HepG2 (cell line): ENCODE data around the gene ADARB2. TPM values are rescaled to one million over a fixed set of nuclear protein-coding genes. Genes with fewer than 3 reads are reported as not detected.

Experiments used
- ATAC-seq: fragments of 200-7000 bp; cut with Tn5 transposase; 3 replicates; pipeline ENCODE4 v1.9.1; 2020; ENCODE audit warnings: mild to moderate bottlenecking, moderate library complexity
- BruUV-seq: library from RNA; stranded (reverse); fragments of 400-500 nt; replicated peaks from 2 replicates; lab custom pipeline; 2021; lab: Mats Ljungman, UMichigan
- CTCF ChIA-PET: fragments of 300-600 bp; formaldehyde crosslinking; extraction: SDS; loops from one replicate; lab custom pipeline; 2021; ENCODE audit warnings: low total read pairs, inconsistent platforms, low intra/inter-chr PET ratio; lab: Yijun Ruan, JAX
- POLR2A ChIA-PET: fragments of 350-600 bp; sonication (Branson Sonifier 250); formaldehyde crosslinking; loops from one replicate; lab custom pipeline; 2020; ENCODE audit warnings: antibody characterized with exemption, inconsistent platforms; lab: Yijun Ruan, JAX
- DNase-seq: peaks from one replicate; pipeline ENCODE4 v3.0.0-alpha.2; 2015; ENCODE audit warnings: low spot score
- FAIRE-seq: peaks from 3 replicates; lab custom pipeline; 2011; peaks lifted over from hg19 to GRCh38; lab: Jason Lieb, UNC
- H2AFZ ChIP-seq: one replicate; pipeline ENCODE4 v1.6.1; 2011; ENCODE audit warnings: low read length, inconsistent platforms
- H3K27ac ChIP-seq: fragments of 300-600 bp; 3 replicates; pipeline ENCODE4 v1.8.0; 2011; ENCODE audit warnings: mixed run types, mild to moderate bottlenecking, mixed read lengths, low read length, inconsistent platforms; ENCODE audit not compliant: insufficient read depth; ENCODE audit errors: extremely low read length
- H3K27me3 ChIP-seq, 2 experiments: fragments of 200-600 bp in 1 of 2; 2 replicates in 1 of 2; 3 replicates in 1 of 2; pipeline versions ENCODE4 v1.6.0 to v1.8.0; 2011; ENCODE audit warnings: low read length in 2 of 2, mild to moderate bottlenecking in 2 of 2, moderate library complexity in 2 of 2, inconsistent platforms in 1 of 2; ENCODE audit not compliant: insufficient read depth in 2 of 2, control insufficient read depth in 1 of 2
- H3K36me3 ChIP-seq, 2 experiments: fragments of 200-600 bp in 1 of 2; replicated peaks in 1 of 2; 2 replicates in 1 of 2; 3 replicates in 1 of 2; pipeline versions ENCODE4 v1.5.1 to v1.8.0; 2011; ENCODE audit warnings: low read length in 2 of 2, inconsistent platforms in 1 of 2; ENCODE audit not compliant: insufficient read depth in 2 of 2, control insufficient read depth in 1 of 2
- H3K4me1 ChIP-seq: 2 replicates; pipeline ENCODE4 v1.5.1; 2012; ENCODE audit warnings: low read length, inconsistent platforms; ENCODE audit not compliant: insufficient read depth
- H3K4me2 ChIP-seq: 2 replicates; pipeline ENCODE4 v1.6.0; 2011; ENCODE audit warnings: low read depth, low read length, inconsistent platforms
- H3K4me3 ChIP-seq, 3 experiments: fragments of 200-600 bp in 1 of 3; sonication (generic), shearing (Covaris generic) in 1 of 3; replicated peaks in 1 of 3; 2 replicates each; pipeline ENCODE4 v1.5.1; 2011 to 2016; ENCODE audit warnings: low read length in 3 of 3, inconsistent platforms in 2 of 3, low read depth in 2 of 3, mild to moderate bottlenecking in 2 of 3, control low read depth in 1 of 3, mixed read lengths in 1 of 3; ENCODE audit not compliant: insufficient read depth in 1 of 3
- H3K79me2 ChIP-seq: one replicate; pipeline ENCODE4 v1.6.1; 2011; ENCODE audit warnings: low read length, inconsistent platforms; ENCODE audit not compliant: insufficient read depth
- H3K9ac ChIP-seq: 2 replicates; pipeline ENCODE4 v1.6.0; 2011; ENCODE audit warnings: mild to moderate bottlenecking, low read depth, low read length, inconsistent platforms; ENCODE audit not compliant: insufficient read depth
- H3K9me3 ChIP-seq: 2 replicates; pipeline ENCODE4 v1.5.1; 2012; ENCODE audit warnings: mild to moderate bottlenecking, low read length
- H4K20me1 ChIP-seq: 2 replicates; pipeline ENCODE4 v1.6.0; 2011; ENCODE audit warnings: inconsistent platforms, mild to moderate bottlenecking, low read length, moderate library complexity; ENCODE audit not compliant: insufficient read depth
- ATF7-NPFF ChIP-seq: sonication (generic); formaldehyde crosslinking; IDR thresholded peaks from 2 replicates; pipeline ENCODE4 v1.8.1; 2023; ENCODE audit warnings: mild to moderate bottlenecking, low read depth, missing genetic modification reagents, moderate library complexity
- CENPX ChIP-seq: sonication (generic); formaldehyde crosslinking; IDR thresholded peaks from 2 replicates; pipeline ENCODE4 v1.9.0; 2021; ENCODE audit warnings: mild to moderate bottlenecking, missing genetic modification reagents, moderate library complexity
- FIP1L1 ChIP-seq: fragments of 200-400 bp; formaldehyde crosslinking; IDR thresholded peaks from 2 replicates; pipeline ENCODE4 v1.6.1; 2018; ENCODE audit warnings: low read depth, mild to moderate bottlenecking, low read length, moderate library complexity, borderline replicate concordance; ENCODE audit not compliant: insufficient read depth
- GTF2F1 ChIP-seq: fragments of 150-350 bp; IDR thresholded peaks from 2 replicates; pipeline ENCODE4 v1.6.1; 2014; ENCODE audit warnings: low read length
- JARID2 ChIP-seq: sonication (generic); formaldehyde crosslinking; IDR thresholded peaks from 2 replicates; pipeline ENCODE4 v1.8.1; 2023; ENCODE audit warnings: missing genetic modification reagents, inconsistent platforms; ENCODE audit not compliant: insufficient replicate concordance
- POLR2AphosphoS2 ChIP-seq: IDR thresholded peaks from 2 replicates; pipeline ENCODE4 v1.6.1; 2011; ENCODE audit warnings: low read depth, low read length, improper control_type of control experiment
- ZC3H13 ChIP-seq: sonication (generic); formaldehyde crosslinking; IDR thresholded peaks from 2 replicates; pipeline ENCODE4 v1.8.1; 2023; ENCODE audit warnings: mild to moderate bottlenecking, missing genetic modification reagents, moderate library complexity
- ZFP62 ChIP-seq: sonication (generic); formaldehyde crosslinking; IDR thresholded peaks from 2 replicates; pipeline ENCODE4 v1.4.0; 2020; ENCODE audit warnings: missing genetic modification reagents
- ZNF280D ChIP-seq: sonication (generic); formaldehyde crosslinking; IDR thresholded peaks from 2 replicates; pipeline ENCODE4 v1.5.1; 2020; ENCODE audit warnings: mild to moderate bottlenecking, missing genetic modification reagents
- ZNF556 ChIP-seq: sonication (generic); formaldehyde crosslinking; IDR thresholded peaks from 2 replicates; pipeline ENCODE4 v1.4.0; 2020; ENCODE audit warnings: mild to moderate bottlenecking, missing genetic modification reagents, borderline replicate concordance
- WGBS: methylation state at CpG from one replicate; pipeline ENCODE4 v1.1.6; 2017; ENCODE audit warnings: low lambda C conversion rate; 5-methylcytosine and 5-hydroxymethylcytosine counted together
- in situ Hi-C: cut with HindIII; loops from 2 replicates; pipeline ENCODE4 v1.10.0; 2017; ENCODE audit warnings: low pct_unique_long_range_greater_than_20kb; ENCODE audit not compliant: extremely low pct_ligation_motif_present
- intact Hi-C: fragments of 100-400 bp; cut with micrococcal nuclease; formaldehyde crosslinking; loops from one replicate; pipeline ENCODE4 v1.10.0; 2022; ENCODE audit not compliant: unreplicated experiment
- polyA plus RNA-seq, 8 experiments: library from polyadenylated mRNA; depleted of rRNA in 3 of 8; stranded (reverse) in 7 of 8; unstranded in 1 of 8; fragments of >200 nt; fragmentation: Illumina TruSeq in 4 of 8; extraction: Trizol in 4 of 8; gene quantifications; 2 replicates each; pipeline versions ENCODE4 v1.2.1 to v1.2.3, GENCODE V29; 2011 to 2016; ENCODE audit warnings: low read depth in 4 of 8, missing spikeins in 1 of 8, mixed read lengths in 1 of 8; ENCODE audit not compliant: insufficient read depth in 1 of 8
- total RNA-seq, 5 experiments: library from RNA; depleted of rRNA; stranded (reverse); fragments of >200 nt; fragmentation: Illumina TruSeq; extraction: Trizol; gene quantifications; 2 replicates each; pipeline ENCODE4 v1.2.3, GENCODE V29; 2016; ENCODE audit warnings: low read depth in 1 of 5
- TF ChIP-seq, protein P1 (sequence below): conservative IDR thresholded peaks from 2 replicates; pipeline ENCODE4 v1.6.1; 2018; ENCODE audit warnings: missing genetic modification reagents

The ADARB2 gene
- total and polyA plus RNA-seq, 2 of the 13 experiments (the other 11 are each of a cell fraction or from before 2014, with no cell fraction given) = not detected

DNA sequence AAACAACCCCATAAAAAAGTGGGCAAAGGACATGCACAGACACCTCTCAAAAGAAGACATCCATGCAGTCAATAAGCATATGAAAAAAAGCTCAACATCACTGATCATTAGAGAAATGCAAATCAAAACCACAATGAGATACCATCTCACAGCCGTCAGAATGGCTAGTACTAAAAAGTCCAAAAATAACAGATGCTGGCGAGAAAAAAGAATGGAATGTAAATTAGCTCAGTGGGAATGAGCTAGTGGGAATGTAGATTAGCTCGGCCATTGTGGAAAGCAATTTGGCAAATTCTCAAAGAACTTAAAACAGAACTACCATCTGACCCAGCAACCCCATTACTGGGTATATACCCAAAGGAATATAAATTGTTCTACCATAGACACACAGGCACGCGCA, 394.1 kb downstream of the ADARB2 start:
- Histone ChIP-seq H3K27ac (no peak overlapping the region), H3K4me3 (no peak overlapping the region), H3K4me2 (no peak overlapping the region), H2AFZ (no peak overlapping the region), H4K20me1 (no peaks in the 10 kb centered on the region), H3K4me1 (no peaks in the 10 kb centered on the region), H3K9ac (no peak overlapping the region)
- POLR2A ChIA-PET = no interaction called here
- intact Hi-C loops = no loop called here
- BruUV-seq = no TSS peak
- CTCF ChIA-PET = no interaction called here
- ATAC-seq = no peak
- no peak for TF ChIP-seq POLR2AphosphoS2
- no peak for TF ChIP-seq JARID2 (CRISPR knock-in tag)
- TF ChIP-seq, protein P1, sequence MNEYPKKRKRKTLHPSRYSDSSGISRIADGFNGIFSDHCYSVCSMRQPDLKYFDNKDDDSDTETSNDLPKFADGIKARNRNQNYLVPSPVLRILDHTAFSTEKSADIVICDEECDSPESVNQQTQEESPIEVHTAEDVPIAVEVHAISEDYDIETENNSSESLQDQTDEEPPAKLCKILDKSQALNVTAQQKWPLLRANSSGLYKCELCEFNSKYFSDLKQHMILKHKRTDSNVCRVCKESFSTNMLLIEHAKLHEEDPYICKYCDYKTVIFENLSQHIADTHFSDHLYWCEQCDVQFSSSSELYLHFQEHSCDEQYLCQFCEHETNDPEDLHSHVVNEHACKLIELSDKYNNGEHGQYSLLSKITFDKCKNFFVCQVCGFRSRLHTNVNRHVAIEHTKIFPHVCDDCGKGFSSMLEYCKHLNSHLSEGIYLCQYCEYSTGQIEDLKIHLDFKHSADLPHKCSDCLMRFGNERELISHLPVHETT (CRISPR knock-in tag) = no peak
- TF ChIP-seq FIP1L1 = no peak
- no peak for TF ChIP-seq ZC3H13 (CRISPR knock-in tag)
- no peak for TF ChIP-seq CENPX
- TF ChIP-seq ATF7-NPFF = no peak
- no peak for TF ChIP-seq ZFP62 (CRISPR knock-in tag)
- no peak for TF ChIP-seq ZNF280D (CRISPR knock-in tag)
- TF ChIP-seq ZNF556 (CRISPR knock-in tag) = no peak
- TF ChIP-seq GTF2F1 = no peak
- TF ChIP-seq, all 625 proteins: peak for 0
- WGBS = 32% methylated on average over 5 of the region's 5 CpGs
- Histone ChIP-seq H3K79me2 (no peaks in the 10 kb centered on the region), H3K36me3 (no peaks in the 10 kb centered on the region), H3K9me3 (no peaks in the 10 kb centered on the region), H3K27me3 (peaks cover 6 to 45% of the 10 kb centered on the region in 2 experiments; a peak in 4 of 5 replicates)
- in situ Hi-C loops = no loop called here
- FAIRE-seq (no peak), DNase-seq (no peak)
